WTC11 (cell line): ENCODE measurements around the gene ADGRL3. TPM values are rescaled to one million over a fixed set of nuclear protein-coding genes. Genes with fewer than 3 reads are reported as not detected.

Experiments used
- ATAC-seq: fragments of 200-7000 bp; cut with Tn5 transposase; 2 replicates; pipeline ENCODE4 v1.10.0; 2021; ENCODE audit warnings: mild to moderate bottlenecking, moderate library complexity
- CTCF ChIA-PET: fragments of 300-600 bp; sonication (Branson Sonifier 250); formaldehyde crosslinking; loops from one replicate; lab custom pipeline; 2021; ENCODE audit warnings: antibody characterized with exemption; lab: Charles Lee
- POLR2A ChIA-PET: fragments of 350-600 bp; sonication (Branson Sonifier 250); formaldehyde crosslinking; loops from one replicate; lab custom pipeline; 2021; ENCODE audit warnings: antibody characterized with exemption; lab: Charles Lee
- DNase-seq: peaks from one replicate; pipeline ENCODE4 v3.0.0; 2021; ENCODE audit warnings: low spot score
- H3K27ac Mint-ChIP-seq: 2 replicates; pipeline ENCODE4 v1.8.0; 2021; ENCODE audit warnings: mixed read lengths
- H3K27me3 Mint-ChIP-seq: 2 replicates; pipeline ENCODE4 v1.8.0; 2021; ENCODE audit warnings: low read depth, mild to moderate bottlenecking, moderate library complexity, mixed read lengths
- H3K36me3 Mint-ChIP-seq: 2 replicates; pipeline ENCODE4 v1.8.0; 2021; ENCODE audit warnings: mixed read lengths
- H3K4me1 Mint-ChIP-seq: 2 replicates; pipeline ENCODE4 v1.8.0; 2022; ENCODE audit warnings: mixed read lengths
- H3K4me3 Mint-ChIP-seq: 2 replicates; pipeline ENCODE4 v1.8.0; 2021; ENCODE audit warnings: mild to moderate bottlenecking, moderate library complexity, mixed read lengths
- H3K9me3 Mint-ChIP-seq: 2 replicates; pipeline ENCODE4 v1.8.0; 2021; ENCODE audit warnings: mixed read lengths
- CBFB ChIP-seq: sonication (generic); formaldehyde crosslinking; IDR thresholded peaks from 2 replicates; pipeline ENCODE4 v1.8.1; 2022; ENCODE audit warnings: mild to moderate bottlenecking, low read depth, missing genetic modification reagents
- GRHL2 ChIP-seq: fragments of 250-450 bp; sonication (Bioruptor Pico); IDR thresholded peaks from 2 replicates; pipeline ENCODE4 v1.8.0; 2022; ENCODE audit warnings: mild to moderate bottlenecking, moderate library complexity; ENCODE audit not compliant: insufficient replicate concordance, severe bottlenecking
- IRF2 ChIP-seq: sonication (generic); formaldehyde crosslinking; IDR thresholded peaks from 2 replicates; pipeline ENCODE4 v1.8.0; 2022; ENCODE audit warnings: low read depth, missing genetic modification reagents, borderline replicate concordance
- JUN ChIP-seq: sonication (generic); formaldehyde crosslinking; IDR thresholded peaks from 2 replicates; pipeline ENCODE4 v1.8.0; 2023; ENCODE audit warnings: mild to moderate bottlenecking, missing genetic modification reagents
- MYBL2 ChIP-seq: sonication (generic); formaldehyde crosslinking; IDR thresholded peaks from 2 replicates; pipeline ENCODE4 v1.8.1; 2023; ENCODE audit warnings: mild to moderate bottlenecking, moderate library complexity, missing genetic modification reagents
- NFATC4 ChIP-seq: fragments of 250-450 bp; sonication (Bioruptor Pico); IDR thresholded peaks from 2 replicates; pipeline ENCODE4 v1.9.0; 2021; ENCODE audit warnings: mild to moderate bottlenecking
- NR2C2 ChIP-seq: sonication (generic); formaldehyde crosslinking; IDR thresholded peaks from 2 replicates; pipeline ENCODE4 v1.8.0; 2022; ENCODE audit warnings: mild to moderate bottlenecking, missing genetic modification reagents
- RELA ChIP-seq: sonication (generic); formaldehyde crosslinking; IDR thresholded peaks from 2 replicates; pipeline ENCODE4 v1.8.1; 2022; ENCODE audit warnings: missing genetic modification reagents, mild to moderate bottlenecking, borderline replicate concordance
- SOX15 ChIP-seq: fragments of 250-450 bp; sonication (Bioruptor Pico); IDR thresholded peaks from 2 replicates; pipeline ENCODE4 v1.9.0; 2021; ENCODE audit warnings: mild to moderate bottlenecking
- TEAD1 ChIP-seq: sonication (generic); formaldehyde crosslinking; IDR thresholded peaks from 2 replicates; pipeline ENCODE4 v1.8.0; 2022; ENCODE audit warnings: mild to moderate bottlenecking, missing genetic modification reagents
- TP53 ChIP-seq: sonication (generic); formaldehyde crosslinking; IDR thresholded peaks from 2 replicates; pipeline ENCODE4 v1.8.1; 2023; ENCODE audit warnings: mild to moderate bottlenecking, missing genetic modification reagents
- ZBTB21 ChIP-seq: sonication (generic); formaldehyde crosslinking; IDR thresholded peaks from 2 replicates; pipeline ENCODE4 v1.8.1; 2023; ENCODE audit warnings: mild to moderate bottlenecking, missing genetic modification reagents, borderline replicate concordance
- ZNF138 ChIP-seq: sonication (generic); formaldehyde crosslinking; conservative IDR thresholded peaks from 2 replicates; pipeline ENCODE4 v1.8.1; 2022; ENCODE audit warnings: mild to moderate bottlenecking, moderate library complexity, missing genetic modification reagents
- ZNF317 ChIP-seq: sonication (generic); formaldehyde crosslinking; IDR thresholded peaks from 2 replicates; pipeline ENCODE4 v1.8.1; 2023; ENCODE audit warnings: low read depth, mild to moderate bottlenecking, moderate library complexity, missing genetic modification reagents, borderline replicate concordance
- total RNA-seq: library from RNA; stranded (reverse); gene quantifications from 3 replicates; pipeline ENCODE4 v1.2.3, GENCODE V29; 2021
- TF ChIP-seq, protein P1 (sequence below): sonication (generic); formaldehyde crosslinking; IDR thresholded peaks from 2 replicates; pipeline ENCODE4 v1.8.0; 2022; ENCODE audit warnings: mild to moderate bottlenecking, missing genetic modification reagents
- TF ChIP-seq, protein P2 (sequence below): sonication (generic); formaldehyde crosslinking; conservative IDR thresholded peaks from 2 replicates; pipeline ENCODE4 v1.8.1; 2022; ENCODE audit warnings: mild to moderate bottlenecking, missing genetic modification reagents
- TF ChIP-seq, protein P3 (sequence below): sonication (generic); formaldehyde crosslinking; IDR thresholded peaks from 2 replicates; pipeline ENCODE4 v1.8.1; 2023; ENCODE audit warnings: mild to moderate bottlenecking, missing genetic modification reagents, moderate library complexity
- TF ChIP-seq, protein P4 (sequence below): fragments of 250-450 bp; sonication (Bioruptor Pico); IDR thresholded peaks from 2 replicates; pipeline ENCODE4 v1.9.0; 2021; ENCODE audit warnings: mild to moderate bottlenecking
- TF ChIP-seq, protein P5 (sequence below): sonication (generic); formaldehyde crosslinking; conservative IDR thresholded peaks from 2 replicates; pipeline ENCODE4 v1.8.1; 2023; ENCODE audit warnings: mild to moderate bottlenecking, low read depth, missing genetic modification reagents, moderate library complexity
- TF ChIP-seq, protein P6 (sequence below): sonication (generic); formaldehyde crosslinking; IDR thresholded peaks from 2 replicates; pipeline ENCODE4 v1.8.1; 2023; ENCODE audit warnings: mild to moderate bottlenecking, missing genetic modification reagents

The ADGRL3 gene
- total RNA-seq, 1 experiment from 2014 or later: 8.7 TPM

DNA sequence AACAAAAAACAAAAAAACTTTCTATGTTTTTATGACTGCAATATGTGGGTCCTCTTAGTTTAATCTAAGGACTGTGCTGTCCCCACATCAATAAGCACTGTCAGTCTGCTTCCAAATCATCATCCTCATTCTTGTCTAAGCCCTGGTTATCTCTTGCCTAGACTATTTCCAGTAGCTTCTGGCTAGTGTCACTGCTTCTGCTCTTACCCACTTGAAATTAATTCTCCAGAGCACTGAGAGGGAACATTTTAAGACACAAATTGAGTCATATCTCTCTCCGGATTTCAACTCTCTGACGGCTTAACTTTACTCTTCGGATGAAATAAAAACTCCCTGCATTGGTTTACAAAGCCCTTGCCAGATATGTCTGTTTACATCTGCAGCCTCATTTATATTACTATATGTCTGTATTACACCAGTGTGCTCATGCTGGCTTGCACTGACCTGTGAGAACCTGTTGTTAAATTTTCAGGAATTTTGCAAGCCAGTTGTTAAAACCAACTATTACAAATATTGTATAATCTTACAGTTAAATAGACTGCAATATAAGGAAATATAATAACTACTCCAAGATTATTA, 345.9 kb downstream of the ADGRL3 start:
- Mint-ChIP-seq H3K27ac (no peak overlapping the region), H3K4me1 (peaks cover 17% of the 10 kb centered on the region), H3K36me3 (no peaks in the 10 kb centered on the region), H3K4me3 (no peak overlapping the region), H3K27me3 (no peaks in the 10 kb centered on the region), H3K9me3 (no peaks in the 10 kb centered on the region)
- no peak for ATAC-seq
- CTCF ChIA-PET: no interaction called here
- no peak for DNase-seq
- TF ChIP-seq MYBL2 (CRISPR knock-in tag): no peak
- TF ChIP-seq RELA (CRISPR knock-in tag): no peak
- no peak for TF ChIP-seq TEAD1 (CRISPR knock-in tag)
- TF ChIP-seq, protein P1, sequence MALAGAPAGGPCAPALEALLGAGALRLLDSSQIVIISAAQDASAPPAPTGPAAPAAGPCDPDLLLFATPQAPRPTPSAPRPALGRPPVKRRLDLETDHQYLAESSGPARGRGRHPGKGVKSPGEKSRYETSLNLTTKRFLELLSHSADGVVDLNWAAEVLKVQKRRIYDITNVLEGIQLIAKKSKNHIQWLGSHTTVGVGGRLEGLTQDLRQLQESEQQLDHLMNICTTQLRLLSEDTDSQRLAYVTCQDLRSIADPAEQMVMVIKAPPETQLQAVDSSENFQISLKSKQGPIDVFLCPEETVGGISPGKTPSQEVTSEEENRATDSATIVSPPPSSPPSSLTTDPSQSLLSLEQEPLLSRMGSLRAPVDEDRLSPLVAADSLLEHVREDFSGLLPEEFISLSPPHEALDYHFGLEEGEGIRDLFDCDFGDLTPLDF (CRISPR knock-in tag): no peak
- no peak for TF ChIP-seq JUN (CRISPR knock-in tag)
- TF ChIP-seq, protein P2, sequence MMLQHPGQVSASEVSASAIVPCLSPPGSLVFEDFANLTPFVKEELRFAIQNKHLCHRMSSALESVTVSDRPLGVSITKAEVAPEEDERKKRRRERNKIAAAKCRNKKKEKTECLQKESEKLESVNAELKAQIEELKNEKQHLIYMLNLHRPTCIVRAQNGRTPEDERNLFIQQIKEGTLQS (CRISPR knock-in tag): no peak
- POLR2A ChIA-PET: no interaction called here

DNA sequence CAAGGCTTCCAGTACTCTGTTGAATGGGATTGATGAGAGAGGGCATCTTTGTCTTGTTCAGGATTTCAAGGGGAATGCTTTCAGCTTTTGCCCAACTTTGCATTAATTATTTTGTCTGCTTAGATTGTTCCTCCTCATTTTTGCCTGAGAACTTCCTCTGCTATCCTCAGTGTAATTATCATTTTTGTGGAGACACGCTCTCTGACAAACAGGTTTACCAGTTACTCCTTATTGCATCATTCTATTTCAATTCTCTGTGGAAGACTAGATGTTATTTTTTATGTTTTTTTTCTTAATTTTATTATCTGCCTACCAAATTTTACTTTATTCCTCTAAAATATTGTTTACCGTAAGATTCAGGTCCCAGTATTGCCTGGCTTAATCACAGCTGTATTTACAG, 349.2 kb downstream of the ADGRL3 start:
- ATAC-seq (no peak), DNase-seq (no peak)
- ChIA-PET POLR2A (no interaction called here), CTCF (no interaction called here)
- TF ChIP-seq ZNF138 (no peak), ZNF317 (no peak), ZBTB21 (no peak), SOX15 (no peak), NR2C2 (CRISPR knock-in tag) (no peak), CBFB (CRISPR knock-in tag) (no peak), NFATC4 (no peak), IRF2 (CRISPR knock-in tag) (no peak), GRHL2 (CRISPR knock-in tag) (no peak), TP53 (CRISPR knock-in tag) (no peak)
- TF ChIP-seq, protein P3, sequence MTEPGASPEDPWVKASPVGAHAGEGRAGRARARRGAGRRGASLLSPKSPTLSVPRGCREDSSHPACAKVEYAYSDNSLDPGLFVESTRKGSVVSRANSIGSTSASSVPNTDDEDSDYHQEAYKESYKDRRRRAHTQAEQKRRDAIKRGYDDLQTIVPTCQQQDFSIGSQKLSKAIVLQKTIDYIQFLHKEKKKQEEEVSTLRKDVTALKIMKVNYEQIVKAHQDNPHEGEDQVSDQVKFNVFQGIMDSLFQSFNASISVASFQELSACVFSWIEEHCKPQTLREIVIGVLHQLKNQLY (CRISPR knock-in tag): no peak
- TF ChIP-seq, protein P1 (CRISPR knock-in tag): no peak
- TF ChIP-seq, protein P4, sequence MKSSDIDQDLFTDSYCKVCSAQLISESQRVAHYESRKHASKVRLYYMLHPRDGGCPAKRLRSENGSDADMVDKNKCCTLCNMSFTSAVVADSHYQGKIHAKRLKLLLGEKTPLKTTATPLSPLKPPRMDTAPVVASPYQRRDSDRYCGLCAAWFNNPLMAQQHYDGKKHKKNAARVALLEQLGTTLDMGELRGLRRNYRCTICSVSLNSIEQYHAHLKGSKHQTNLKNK (CRISPR knock-in tag): no peak
- TF ChIP-seq, protein P5, sequence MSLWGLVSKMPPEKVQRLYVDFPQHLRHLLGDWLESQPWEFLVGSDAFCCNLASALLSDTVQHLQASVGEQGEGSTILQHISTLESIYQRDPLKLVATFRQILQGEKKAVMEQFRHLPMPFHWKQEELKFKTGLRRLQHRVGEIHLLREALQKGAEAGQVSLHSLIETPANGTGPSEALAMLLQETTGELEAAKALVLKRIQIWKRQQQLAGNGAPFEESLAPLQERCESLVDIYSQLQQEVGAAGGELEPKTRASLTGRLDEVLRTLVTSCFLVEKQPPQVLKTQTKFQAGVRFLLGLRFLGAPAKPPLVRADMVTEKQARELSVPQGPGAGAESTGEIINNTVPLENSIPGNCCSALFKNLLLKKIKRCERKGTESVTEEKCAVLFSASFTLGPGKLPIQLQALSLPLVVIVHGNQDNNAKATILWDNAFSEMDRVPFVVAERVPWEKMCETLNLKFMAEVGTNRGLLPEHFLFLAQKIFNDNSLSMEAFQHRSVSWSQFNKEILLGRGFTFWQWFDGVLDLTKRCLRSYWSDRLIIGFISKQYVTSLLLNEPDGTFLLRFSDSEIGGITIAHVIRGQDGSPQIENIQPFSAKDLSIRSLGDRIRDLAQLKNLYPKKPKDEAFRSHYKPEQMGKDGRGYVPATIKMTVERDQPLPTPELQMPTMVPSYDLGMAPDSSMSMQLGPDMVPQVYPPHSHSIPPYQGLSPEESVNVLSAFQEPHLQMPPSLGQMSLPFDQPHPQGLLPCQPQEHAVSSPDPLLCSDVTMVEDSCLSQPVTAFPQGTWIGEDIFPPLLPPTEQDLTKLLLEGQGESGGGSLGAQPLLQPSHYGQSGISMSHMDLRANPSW (CRISPR knock-in tag): no peak
- TF ChIP-seq, protein P6, sequence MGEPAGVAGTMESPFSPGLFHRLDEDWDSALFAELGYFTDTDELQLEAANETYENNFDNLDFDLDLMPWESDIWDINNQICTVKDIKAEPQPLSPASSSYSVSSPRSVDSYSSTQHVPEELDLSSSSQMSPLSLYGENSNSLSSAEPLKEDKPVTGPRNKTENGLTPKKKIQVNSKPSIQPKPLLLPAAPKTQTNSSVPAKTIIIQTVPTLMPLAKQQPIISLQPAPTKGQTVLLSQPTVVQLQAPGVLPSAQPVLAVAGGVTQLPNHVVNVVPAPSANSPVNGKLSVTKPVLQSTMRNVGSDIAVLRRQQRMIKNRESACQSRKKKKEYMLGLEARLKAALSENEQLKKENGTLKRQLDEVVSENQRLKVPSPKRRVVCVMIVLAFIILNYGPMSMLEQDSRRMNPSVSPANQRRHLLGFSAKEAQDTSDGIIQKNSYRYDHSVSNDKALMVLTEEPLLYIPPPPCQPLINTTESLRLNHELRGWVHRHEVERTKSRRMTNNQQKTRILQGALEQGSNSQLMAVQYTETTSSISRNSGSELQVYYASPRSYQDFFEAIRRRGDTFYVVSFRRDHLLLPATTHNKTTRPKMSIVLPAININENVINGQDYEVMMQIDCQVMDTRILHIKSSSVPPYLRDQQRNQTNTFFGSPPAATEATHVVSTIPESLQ (CRISPR knock-in tag): no peak
- H3K27me3 Mint-ChIP-seq: no peaks in the 10 kb centered on the region
- no peak overlapping the region for H3K27ac Mint-ChIP-seq
- no peak overlapping the region for H3K4me3 Mint-ChIP-seq
- H3K4me1 Mint-ChIP-seq: peaks cover 6% of the 10 kb centered on the region
- no peaks in the 10 kb centered on the region for H3K36me3 Mint-ChIP-seq
- no peaks in the 10 kb centered on the region for H3K9me3 Mint-ChIP-seq
